GM21381 (cell line): ENCODE results near the gene COL4A5.
"Not testable (repeated sequence)": the region's sequence is repeated elsewhere in the genome, so short reads cannot be mapped to it uniquely, and the experiment has no call there.

Experiments
- ATAC-seq: cut with Tn5 transposase; IDR thresholded peaks from one replicate; pipeline ENCODE4 v1.9.1; 2021; ENCODE audit warnings: mild to moderate bottlenecking, moderate library complexity; ENCODE audit not compliant: unreplicated experiment

Gene COL4A5

DNA sequence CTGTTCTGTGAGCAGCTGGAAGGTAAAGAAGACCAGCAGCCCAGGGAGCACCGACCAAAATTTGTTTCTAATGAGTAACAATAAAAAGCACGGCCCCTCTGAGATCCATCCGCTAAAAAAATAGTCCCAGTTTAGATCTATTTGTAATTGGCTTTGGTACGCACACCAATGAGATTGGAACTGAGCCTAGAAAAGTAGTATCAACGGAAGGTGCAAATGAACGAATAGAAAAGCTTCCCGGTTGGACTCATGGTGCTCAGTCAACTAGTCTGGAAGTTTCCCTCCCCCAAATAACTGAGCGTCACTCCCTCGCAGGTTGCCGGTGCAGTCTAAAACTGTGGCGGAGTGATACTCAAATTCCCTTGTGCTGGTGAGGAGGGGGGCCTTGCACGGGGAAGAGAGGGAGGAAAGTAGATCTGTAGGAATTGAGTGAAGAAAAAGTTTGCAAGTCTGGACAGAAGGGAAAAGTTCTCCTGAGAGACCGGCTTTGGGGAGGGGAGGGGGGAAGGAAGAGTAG lies at the start of gene COL4A5:
TSS of gene COL4A5 (plus strand) at position 413 of the 517 bp plus-strand sequence. CDS start 288 bp downstream, outside the sequence.
- no peak for ATAC-seq

- not testable (repeated sequence) for ATAC-seq
Observed at GRCh38 chrX:108390976-108391717, 48.5 kb upstream of the COL4A5 start.

DNA sequence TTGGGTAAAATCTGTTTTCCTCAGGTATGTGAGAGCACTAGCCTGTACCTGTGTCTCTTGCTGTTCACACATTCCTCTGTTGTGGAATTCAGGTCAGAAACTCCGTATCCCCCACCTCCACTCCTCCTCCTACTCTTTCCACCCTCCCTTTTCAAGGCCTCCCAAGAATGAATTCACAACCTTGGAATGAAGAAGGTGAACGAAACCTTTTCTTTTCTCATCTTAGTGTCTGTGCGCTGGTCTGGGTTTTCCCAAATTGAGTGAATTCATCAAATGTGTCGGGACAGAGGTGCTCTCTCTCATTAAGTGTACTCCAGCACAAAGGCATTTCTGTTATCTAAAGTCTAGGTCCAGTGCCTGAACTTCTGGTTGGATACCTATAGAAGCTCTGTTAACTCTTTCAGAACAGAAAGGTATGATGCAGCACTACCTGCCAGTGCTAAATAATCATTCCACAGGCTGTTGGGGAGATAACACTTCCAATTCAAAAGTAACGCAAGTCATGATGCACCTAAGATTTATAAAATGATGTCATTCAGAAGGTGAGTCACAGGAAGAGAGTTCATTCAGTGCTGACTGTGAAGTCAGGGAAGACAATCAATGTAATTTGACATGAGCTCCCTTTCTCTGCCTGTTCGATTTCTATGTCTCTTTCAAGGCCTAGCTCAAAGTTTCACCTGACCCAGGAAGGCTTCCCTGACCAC lies 43.3 kb upstream of the COL4A5 start:
- no peak for ATAC-seq

GRCh38 chrX:108396986-108397385 lies 42.7 kb upstream of the COL4A5 start:
- ATAC-seq: no peak

DNA sequence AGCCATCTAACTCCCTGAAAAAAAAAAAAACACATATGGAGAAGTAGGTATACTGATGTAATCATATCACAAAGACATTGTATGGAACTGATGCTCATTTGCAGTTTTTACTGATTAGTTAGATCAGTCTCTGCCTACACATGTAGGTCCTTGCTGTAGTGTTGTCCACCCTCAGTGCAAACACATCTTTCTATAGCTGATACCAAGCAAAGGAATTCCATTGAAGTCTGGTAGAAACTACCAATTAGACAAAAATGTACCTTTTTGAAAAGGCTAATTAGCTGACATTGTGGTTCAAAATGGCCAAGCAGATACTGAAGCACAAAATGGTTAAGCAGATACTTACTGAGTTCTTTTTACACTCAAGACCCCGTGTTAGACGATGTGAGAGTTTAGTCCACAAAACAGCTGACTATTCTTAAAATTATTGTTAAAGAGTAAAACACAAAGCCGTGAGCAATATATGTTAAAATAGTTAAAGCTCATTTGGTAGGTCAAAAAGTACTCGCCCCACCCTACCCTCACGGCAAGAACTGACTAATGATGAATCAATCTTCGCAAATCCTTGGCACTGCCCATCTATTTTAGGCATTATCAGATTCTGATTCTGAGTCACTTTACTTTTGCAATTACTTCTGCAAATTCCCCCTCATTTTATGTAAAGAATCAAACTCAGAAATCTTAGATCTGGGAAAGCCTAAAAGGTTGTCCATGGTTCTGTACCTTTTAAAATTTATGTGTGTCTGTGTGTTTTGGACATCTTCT lies 41.8 kb upstream of the COL4A5 start:
- ATAC-seq: no peak

DNA sequence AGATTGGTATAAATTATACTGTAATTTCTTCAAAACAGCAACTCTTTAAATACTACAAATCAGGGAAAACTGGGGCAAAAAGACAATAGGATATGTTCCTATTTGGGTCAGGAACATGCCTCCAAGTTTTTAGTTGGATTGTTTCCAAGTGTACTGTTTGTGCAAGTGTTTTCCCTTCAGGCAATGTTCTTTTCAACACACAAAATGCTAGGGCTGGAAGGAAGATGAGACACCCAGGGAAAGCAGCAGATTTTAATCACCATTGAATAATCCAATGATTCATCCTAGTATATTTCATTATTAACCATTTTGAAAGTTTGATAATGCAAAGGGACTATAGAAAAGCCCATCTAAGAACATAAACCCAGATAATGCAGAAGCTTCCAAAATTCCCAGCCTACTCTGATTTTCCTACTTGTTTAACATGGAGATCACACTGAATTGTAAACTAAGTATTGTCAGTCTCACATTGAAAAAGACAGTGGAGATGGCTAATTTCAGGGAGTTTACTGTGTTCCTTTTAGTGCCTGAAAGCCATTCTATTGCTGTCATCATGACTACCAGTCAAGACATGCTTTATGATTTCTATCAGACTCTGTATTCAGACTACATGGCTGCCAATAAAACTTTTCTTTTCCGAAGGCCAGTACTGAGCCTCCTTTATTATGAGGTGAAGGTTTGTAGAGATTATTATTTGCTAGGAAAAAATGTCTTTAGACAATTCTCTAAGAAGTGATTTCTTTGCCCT lies 40.0 kb upstream of the COL4A5 start:
- no peak for ATAC-seq

- ATAC-seq: no peak
Observed at GRCh38 chrX:108412783-108413182, 26.9 kb upstream of the COL4A5 start.

GRCh38 chrX:108415146-108415545 lies 24.5 kb upstream of the COL4A5 start:
- no peak for ATAC-seq

- no peak for ATAC-seq
Observed at GRCh38 chrX:108415891-108416290, 23.7 kb upstream of the COL4A5 start.

GRCh38 chrX:108417257-108417656 lies 22.4 kb upstream of the COL4A5 start:
- no peak for ATAC-seq

- no peak for ATAC-seq
Observed at GRCh38 chrX:108419401-108419800, 20.2 kb upstream of the COL4A5 start.

GRCh38 chrX:108420481-108420880 lies 19.2 kb upstream of the COL4A5 start:
- no peak for ATAC-seq

DNA sequence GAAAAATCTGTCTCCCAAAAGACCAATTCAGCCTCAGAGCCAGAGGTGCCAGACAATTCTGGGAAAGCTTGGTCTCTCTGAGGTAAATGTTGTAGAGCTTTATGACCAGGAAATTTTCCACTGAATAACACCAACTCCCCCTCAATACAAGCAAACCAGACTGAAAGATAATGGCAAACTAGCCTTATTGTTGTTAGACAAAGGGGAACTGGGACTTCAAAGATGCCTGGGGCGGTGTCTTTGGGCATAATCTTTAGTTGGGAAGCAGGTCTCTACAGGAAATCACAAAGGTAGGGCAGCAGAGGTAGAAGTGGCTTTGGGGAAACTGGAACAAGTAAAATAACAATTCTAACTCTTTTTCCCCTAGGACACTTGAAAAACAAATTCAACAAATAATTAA lies 13.4 kb upstream of the COL4A5 start:
- no peak for ATAC-seq

GRCh38 chrX:108435261-108435660 lies 4.4 kb upstream of the COL4A5 start:
- no peak for ATAC-seq

DNA sequence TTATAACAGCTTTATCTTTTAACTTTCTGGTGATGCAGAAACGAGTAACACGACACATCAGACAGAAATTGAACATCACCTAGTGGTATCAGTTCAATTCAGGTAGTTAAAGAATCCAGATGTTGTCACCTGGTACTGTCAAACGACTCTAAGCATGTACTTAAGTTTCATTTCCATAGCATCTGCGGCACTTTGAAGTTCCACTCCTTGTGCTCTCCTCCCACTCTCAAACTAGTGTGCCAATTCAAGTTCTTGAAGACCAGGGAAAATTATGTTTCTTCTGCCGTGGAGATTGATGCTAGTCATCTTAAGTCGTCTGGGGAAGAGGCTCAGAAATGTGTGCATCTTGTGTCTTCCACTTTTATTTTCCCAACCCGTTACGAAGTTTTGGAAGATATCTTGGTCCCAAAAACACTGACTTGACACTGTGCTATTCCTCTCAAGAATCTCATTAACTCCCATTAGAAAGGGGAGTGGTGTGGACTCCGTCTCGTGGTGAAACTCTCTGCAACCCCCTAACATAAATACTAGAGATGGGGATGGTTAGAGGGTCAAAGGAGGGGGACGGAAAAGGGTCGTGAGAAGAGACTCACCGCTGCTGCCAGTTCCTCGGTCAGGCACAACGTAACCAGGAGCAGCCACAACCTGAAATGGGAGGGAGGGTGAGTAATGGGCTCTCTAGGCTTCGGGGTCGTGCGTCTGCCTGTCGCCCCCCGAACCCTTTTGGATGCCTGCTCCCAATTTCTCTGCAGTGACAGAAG lies 2.1 kb upstream of the COL4A5 start:
- ATAC-seq: no peak

GRCh38 chrX:108438110-108438623 lies 1.5 kb upstream of the COL4A5 start, which contains the start of gene COL4A6:
Gene COL4A6, minus strand, starts transcription at chrX:108438422. Its CDS starts 226 bp downstream, at chrX:108438196.
- ATAC-seq: no peak

DNA sequence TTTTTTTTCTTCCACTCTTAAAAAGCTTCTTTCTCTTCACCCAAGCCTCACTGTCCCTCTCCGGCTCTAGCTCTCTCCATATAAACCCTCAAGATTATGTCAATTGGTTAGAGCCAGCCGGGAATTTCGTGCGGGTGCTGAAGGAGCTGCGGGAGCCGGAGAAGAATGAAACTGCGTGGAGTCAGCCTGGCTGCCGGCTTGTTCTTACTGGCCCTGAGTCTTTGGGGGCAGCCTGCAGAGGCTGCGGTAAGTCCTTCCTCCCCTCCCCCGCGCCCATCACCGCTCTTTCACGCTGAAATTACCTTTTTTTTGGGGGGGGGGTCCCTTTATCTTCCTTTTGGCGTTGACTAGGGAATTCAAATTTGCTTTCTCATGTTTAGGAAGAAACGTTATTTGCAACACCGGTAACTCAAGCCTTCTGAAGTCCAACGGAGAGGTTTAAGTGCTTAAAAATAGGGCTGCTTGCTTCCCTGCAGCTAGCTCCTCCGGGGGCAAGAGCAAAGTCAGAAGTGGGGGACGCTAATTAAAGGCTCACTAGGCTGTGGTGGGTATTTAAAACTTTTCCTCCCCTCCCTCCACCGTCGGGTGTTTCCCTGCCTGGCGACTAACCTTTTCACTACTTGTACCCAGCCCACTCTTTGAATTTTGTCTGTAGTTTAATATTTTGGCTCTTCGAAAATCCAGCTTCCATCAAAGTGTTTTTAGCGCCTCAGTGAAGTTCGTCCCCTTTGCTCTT lies 491 bp downstream of the COL4A5 start:
- ATAC-seq: no peak

- no peak for ATAC-seq
Observed at GRCh38 chrX:108442901-108443464, 3.3 kb downstream of the COL4A5 start.

DNA sequence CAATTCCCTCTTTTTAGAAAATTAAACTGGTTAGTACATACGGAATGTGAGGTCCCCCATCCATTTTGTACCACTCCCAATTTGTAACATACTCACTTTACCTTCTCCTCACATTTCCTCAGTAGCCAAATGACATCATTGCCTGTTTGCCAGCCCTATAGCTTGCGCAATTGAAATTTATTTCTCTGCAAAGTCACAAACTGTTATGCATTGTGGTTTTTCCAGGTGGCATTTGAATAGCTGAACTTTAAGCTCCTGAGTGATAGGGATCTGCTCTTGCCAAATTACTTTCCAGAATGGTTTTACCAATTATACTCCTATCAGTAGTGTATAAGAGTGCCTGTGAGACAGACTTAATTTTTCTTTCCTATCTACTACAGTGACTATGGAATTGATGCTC lies 7.7 kb downstream of the COL4A5 start:
- ATAC-seq: no peak
